ENCODE measurements around the gene FBXW9. TPM values are rescaled to one million over a fixed set of nuclear protein-coding genes. Genes with fewer than 3 reads are reported as not detected.
"Not testable (repeated sequence)": the region's sequence is repeated elsewhere in the genome, so short reads cannot be mapped to it uniquely, and the experiment has no call there.

The FBXW9 gene
- total RNA-seq, 1 donor from 2014 or later = 6.0 TPM

GRCh38 chr19:12733369-12734214 lies 37.2 kb upstream of the FBXW9 start:
- H3K27me3 ChIP-seq (ENCODE audit: low read depth) = no peaks in the 10 kb centered on the region
- ATAC-seq (no peak), DNase-seq (no peak)
- peaks cover 44% of the 10 kb centered on the region for H3K4me1 ChIP-seq
- peaks cover 40% of the 10 kb centered on the region for H3K36me3 ChIP-seq
- H3K4me3 ChIP-seq = peak overlapping the region; percentile 95
- no peaks in the 10 kb centered on the region for H3K9me3 ChIP-seq
- intact Hi-C loops (cut with DNase I) = no loop called here
- H3K27ac ChIP-seq = peak overlapping the region; percentile 94
- no peak for TF ChIP-seq CTCF (IDR thresholded peaks at IDR 0.05)

- no peak for TF ChIP-seq CTCF (IDR thresholded peaks at IDR 0.05)
- peaks cover 31% of the 10 kb centered on the region for H3K4me1 ChIP-seq
- intact Hi-C loops (cut with DNase I) = no loop called here
- H3K27me3 ChIP-seq (ENCODE audit: low read depth) = no peaks in the 10 kb centered on the region
- DNase-seq (no peak), ATAC-seq (no peak)
- no peak overlapping the region for H3K27ac ChIP-seq
- H3K4me3 ChIP-seq = no peak overlapping the region
- peaks cover 50% of the 10 kb centered on the region for H3K36me3 ChIP-seq
- H3K9me3 ChIP-seq = no peaks in the 10 kb centered on the region
Observed at GRCh38 chr19:12731337-12731736, 34.9 kb upstream of the FBXW9 start.

- Histone ChIP-seq H3K4me3 (no peak overlapping the region), H3K27ac (no peak overlapping the region), H3K4me1 (peaks cover 26% of the 10 kb centered on the region), H3K36me3 (peaks cover 50% of the 10 kb centered on the region), H3K9me3 (no peaks in the 10 kb centered on the region), H3K27me3 (ENCODE audit: low read depth) (no peaks in the 10 kb centered on the region)
- intact Hi-C loops (cut with DNase I) = no loop called here
- TF ChIP-seq CTCF (IDR thresholded peaks at IDR 0.05) = no peak
- ATAC-seq (no peak), DNase-seq (no peak)
Observed at GRCh38 chr19:12730064-12730463, 33.6 kb upstream of the FBXW9 start.

- ATAC-seq = no peak
Observed at GRCh38 chr19:12727745-12728433, 31.5 kb upstream of the FBXW9 start.

GRCh38 chr19:12726988-12727316 lies 30.5 kb upstream of the FBXW9 start:
- H3K27ac ChIP-seq = no peak overlapping the region
- ATAC-seq = no peak
- H3K9me3 ChIP-seq = no peaks in the 10 kb centered on the region
- H3K27me3 ChIP-seq (ENCODE audit: low read depth) = no peaks in the 10 kb centered on the region
- H3K4me1 ChIP-seq = peaks cover 23% of the 10 kb centered on the region
- TF ChIP-seq CTCF (IDR thresholded peaks at IDR 0.05) = no peak
- intact Hi-C loops (cut with DNase I) = no loop called here
- no peak overlapping the region for H3K4me3 ChIP-seq
- no peak for DNase-seq
- H3K36me3 ChIP-seq = peaks cover 43% of the 10 kb centered on the region

More at GRCh38 chr19:12727745-12728433, 31.5 kb upstream of the FBXW9 start:
- intact Hi-C loops (cut with DNase I) = no loop called here
- H3K4me1 ChIP-seq = peaks cover 31% of the 10 kb centered on the region
- no peak for TF ChIP-seq CTCF (IDR thresholded peaks at IDR 0.05)
- H3K9me3 ChIP-seq = no peaks in the 10 kb centered on the region
- peaks cover 50% of the 10 kb centered on the region for H3K36me3 ChIP-seq
- DNase-seq = no peak
- H3K27ac ChIP-seq = no peak overlapping the region
- no peaks in the 10 kb centered on the region for H3K27me3 ChIP-seq (ENCODE audit: low read depth)
- H3K4me3 ChIP-seq = no peak overlapping the region

- DNase-seq; H3K27me3 ChIP-seq (ENCODE audit: low read depth); H3K27ac ChIP-seq; H3K4me3 ChIP-seq; ATAC-seq; H3K9me3 ChIP-seq; intact Hi-C loops (cut with DNase I): not testable (repeated sequence)
- Histone ChIP-seq H3K36me3 (peaks cover 31% of the 10 kb centered on the region), H3K4me1 (peaks cover 24% of the 10 kb centered on the region)
Observed at GRCh38 chr19:12725612-12726011, 29.2 kb upstream of the FBXW9 start.
